Retina (tissue), 1 donor: ENCODE measurements around the gene OR2D2.
"Not testable (repeated sequence)": the region's sequence is repeated elsewhere in the genome, so short reads cannot be mapped to it uniquely, and the experiment has no call there.

Experiments used
- DNase-seq: peaks from one replicate; pipeline ENCODE4 v3.0.0-alpha.2; 2016

The OR2D2 gene

GRCh38 chr11:6892400-6892799 is at the start of gene OR2D2:
TSS of gene OR2D2 (minus strand) at chr11:6892500. CDS start at chr11:6892500, 0 bp downstream.
- DNase-seq: no peak

GRCh38 chr11:6941970-6942369 is 49.7 kb upstream of the OR2D2 start:
- DNase-seq: no peak

- no peak for DNase-seq
Observed at GRCh38 chr11:6932145-6932544, 39.8 kb upstream of the OR2D2 start.

- no peak for DNase-seq
Observed at GRCh38 chr11:6931146-6931713, 38.9 kb upstream of the OR2D2 start.

- no peak for DNase-seq
Observed at GRCh38 chr11:6928916-6929315, 36.6 kb upstream of the OR2D2 start.

GRCh38 chr11:6927030-6927617 is 34.8 kb upstream of the OR2D2 start:
- DNase-seq: peak; percentile 12

- DNase-seq: peak; percentile 83
Observed at GRCh38 chr11:6926208-6927029, 34.1 kb upstream of the OR2D2 start, which contains the start of gene ZNF215. TSS of gene ZNF215 (plus strand) at chr11:6926426. CDS start at chr11:6932273, 5,847 bp downstream.

GRCh38 chr11:6925636-6926207 is 33.4 kb upstream of the OR2D2 start:
- no peak for DNase-seq

GRCh38 chr11:6925007-6925577 is 32.8 kb upstream of the OR2D2 start:
- no peak for DNase-seq

GRCh38 chr11:6920702-6921101 is 28.4 kb upstream of the OR2D2 start, which contains the start of gene OR2D3:
TSS of gene OR2D3 (plus strand) at chr11:6921002. CDS start at chr11:6921002, 0 bp downstream.
- no peak for DNase-seq

- DNase-seq: no peak
Observed at GRCh38 chr11:6919698-6920097, 27.4 kb upstream of the OR2D2 start.

GRCh38 chr11:6911948-6912347 is 19.6 kb upstream of the OR2D2 start:
- no peak for DNase-seq

- no peak for DNase-seq
Observed at GRCh38 chr11:6911378-6911777, 19.1 kb upstream of the OR2D2 start.

- not testable (repeated sequence) for DNase-seq
Observed at GRCh38 chr11:6904804-6905203, 12.5 kb upstream of the OR2D2 start.

- DNase-seq: no peak
Observed at GRCh38 chr11:6900327-6900999, 8.2 kb upstream of the OR2D2 start.

GRCh38 chr11:6898911-6899310 is 6.6 kb upstream of the OR2D2 start:
- no peak for DNase-seq

GRCh38 chr11:6895010-6895409 is 2.7 kb upstream of the OR2D2 start:
- DNase-seq: no peak

GRCh38 chr11:6894097-6894496 is 1.8 kb upstream of the OR2D2 start:
- DNase-seq: no peak

- DNase-seq: no peak
Observed at GRCh38 chr11:6889835-6890234, 2.5 kb downstream of the OR2D2 start.

GRCh38 chr11:6888830-6889229 is 3.5 kb downstream of the OR2D2 start:
- no peak for DNase-seq

GRCh38 chr11:6887711-6888110 is 4.6 kb downstream of the OR2D2 start:
- DNase-seq: not testable (repeated sequence)

GRCh38 chr11:6882751-6883150 is 9.5 kb downstream of the OR2D2 start:
- no peak for DNase-seq

GRCh38 chr11:6876914-6877313 is 15.4 kb downstream of the OR2D2 start:
- DNase-seq: no peak
